ENCODE measurements around the gene SLC1A2.

SLC1A2 gene

DNA sequence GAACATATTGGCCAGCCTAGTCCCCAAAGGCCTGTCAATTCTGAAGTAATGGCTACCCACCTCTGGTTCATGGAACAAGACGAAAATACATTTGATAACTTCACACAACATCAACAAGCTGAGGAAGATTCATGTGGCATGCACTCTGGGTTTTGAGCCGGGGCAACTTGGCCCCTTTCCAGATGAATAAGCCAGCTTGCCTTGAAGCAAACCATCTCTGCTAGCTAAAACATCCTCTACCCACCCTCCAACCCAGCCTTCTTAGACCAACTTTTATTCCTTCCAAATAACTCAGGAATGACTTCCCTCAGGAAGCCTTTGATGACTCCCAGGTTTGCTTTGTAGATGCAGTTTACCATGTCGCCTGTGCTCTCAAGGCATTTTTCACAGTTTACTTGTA is 94.4 kb downstream of the SLC1A2 start:
- peak; percentile 31 for DNase-seq (ENCODE audit: low read depth)

DNA sequence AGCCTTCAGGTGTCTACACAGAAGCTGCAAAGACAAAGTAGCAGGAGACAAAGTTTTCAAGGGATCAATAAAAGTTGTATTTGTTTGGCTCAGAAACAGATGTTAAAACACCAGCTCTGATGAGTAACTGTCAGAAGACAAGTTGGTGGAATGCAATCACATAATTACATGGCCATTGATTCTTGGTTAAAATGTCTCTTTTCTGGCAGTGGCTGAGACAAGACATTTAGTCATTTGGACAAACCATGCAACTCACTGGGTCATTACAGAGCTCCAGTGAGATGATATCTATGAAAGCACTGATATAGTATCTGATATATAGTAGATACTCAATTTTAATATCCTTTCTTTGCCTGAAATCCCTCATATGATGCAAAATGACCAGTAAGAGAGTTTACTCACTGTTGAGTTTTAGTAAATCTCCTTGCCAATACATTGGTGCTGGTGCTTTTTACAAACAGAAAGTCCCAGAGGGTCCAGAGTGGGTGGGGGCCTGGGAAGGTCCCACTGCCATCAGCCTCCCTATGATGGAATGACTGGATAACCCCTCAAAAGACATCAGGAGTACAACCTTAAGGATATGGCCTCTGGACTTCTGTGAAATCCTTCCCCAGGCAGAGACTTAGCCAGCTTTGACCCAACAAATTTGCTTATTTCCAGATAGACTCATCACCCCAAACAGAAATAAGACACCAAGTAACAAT is 95.0 kb downstream of the SLC1A2 start:
- no peak for DNase-seq (ENCODE audit: low read depth)

DNA sequence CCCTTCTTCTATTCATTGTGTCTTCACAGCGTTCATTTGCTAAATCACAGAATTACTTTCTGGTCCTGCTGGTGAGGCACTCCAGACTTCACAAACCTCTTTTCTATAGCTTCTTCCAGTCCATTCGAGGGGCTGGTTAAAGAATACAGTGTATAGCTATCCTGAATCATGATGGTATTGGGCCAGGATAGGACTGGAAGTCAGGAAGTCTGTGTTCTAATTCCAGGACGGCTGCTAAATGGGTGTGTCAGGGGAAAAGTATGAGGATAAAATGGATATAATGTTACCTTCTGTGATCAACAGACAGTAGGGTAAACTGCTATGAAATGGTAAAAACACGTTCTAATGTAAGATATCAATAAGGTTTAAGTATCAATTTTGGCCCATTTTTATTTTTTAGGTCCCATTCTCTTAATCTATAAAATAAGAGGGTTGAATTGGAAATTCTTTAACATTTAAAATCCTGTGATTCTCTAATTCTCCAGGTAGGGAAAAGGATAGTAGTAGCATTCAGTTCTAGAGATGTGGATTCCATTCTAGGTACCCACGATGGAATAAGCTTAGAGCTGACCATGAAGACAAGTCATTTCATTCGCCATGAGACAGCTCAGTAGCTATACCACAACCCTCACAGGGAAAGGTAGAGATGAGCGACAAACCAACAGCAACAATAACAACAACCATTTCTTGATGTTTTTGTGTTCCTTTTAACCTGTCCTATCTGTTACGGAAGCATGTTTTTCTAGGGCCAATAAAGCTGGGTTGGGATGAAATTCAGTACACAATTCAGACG is 96.1 kb downstream of the SLC1A2 start:
- no peak for DNase-seq (ENCODE audit: low read depth)

DNA sequence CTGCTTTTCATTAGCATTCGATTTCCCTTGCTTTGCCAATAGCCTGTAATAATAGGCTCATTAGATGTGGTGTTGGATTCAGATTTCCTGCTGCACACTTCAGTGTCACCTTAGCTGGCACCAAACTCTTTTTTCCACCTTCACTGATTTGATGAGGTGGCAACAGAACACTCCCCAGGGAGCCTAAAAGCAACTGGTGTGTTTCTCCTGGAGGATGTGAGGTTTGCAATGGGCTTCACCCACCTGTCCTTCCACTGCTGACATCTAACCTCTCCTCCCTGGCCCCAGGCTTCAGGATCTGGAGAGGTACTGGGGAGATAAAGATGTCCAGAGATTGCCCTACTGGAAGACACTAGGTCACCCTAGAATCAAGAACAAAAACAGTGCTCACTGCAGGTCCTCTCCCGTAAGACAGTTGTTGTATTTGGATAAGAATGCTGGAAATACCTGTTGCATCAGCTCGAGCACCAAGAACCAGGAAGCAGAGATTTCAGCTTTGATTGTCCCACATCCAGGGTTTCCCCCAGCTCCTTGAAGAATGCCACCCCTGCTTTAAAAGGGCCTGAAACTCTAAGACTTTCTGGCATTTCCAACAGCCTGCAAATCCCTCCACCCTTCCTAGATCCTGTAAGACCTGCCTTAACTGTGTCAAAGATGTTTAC is 96.9 kb downstream of the SLC1A2 start:
- no peak for DNase-seq (ENCODE audit: low read depth)

DNA sequence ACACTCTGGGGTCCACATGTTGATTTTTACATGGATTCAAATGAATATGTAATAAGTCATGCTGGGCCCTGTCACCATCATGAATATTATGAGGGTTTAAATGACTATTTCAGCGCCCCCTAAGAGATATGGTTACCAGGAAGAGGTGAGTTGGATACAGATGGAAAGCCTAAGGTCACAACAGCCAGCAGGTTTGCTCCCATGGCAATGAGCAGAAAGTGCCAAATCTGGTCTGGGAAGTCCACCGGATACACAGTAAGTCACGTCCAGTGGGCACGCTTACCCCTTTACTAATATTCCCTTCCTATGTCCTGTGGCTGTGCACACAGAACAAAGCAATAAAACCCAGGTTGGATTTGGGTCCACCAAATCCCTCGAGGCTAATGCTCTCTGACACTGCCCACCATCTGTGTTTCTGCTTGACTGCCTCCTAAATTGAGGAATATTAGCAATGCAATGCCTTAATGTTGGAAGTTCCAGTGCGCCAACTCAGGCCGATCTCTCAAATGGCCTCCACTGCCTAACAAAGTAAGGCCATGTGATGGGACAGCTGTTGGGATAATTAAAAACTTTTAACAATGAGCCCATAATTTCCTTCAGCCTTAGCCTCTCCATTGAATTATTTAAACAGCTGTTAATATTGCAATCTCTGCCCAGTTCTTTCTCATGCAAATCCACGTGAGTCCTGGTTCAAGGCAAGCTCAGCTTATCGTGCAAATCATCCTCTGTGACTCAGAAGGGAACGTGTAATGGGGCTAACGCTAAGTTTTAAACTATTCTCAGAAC is 97.6 kb downstream of the SLC1A2 start:
- no peak for DNase-seq (ENCODE audit: low read depth)

DNA sequence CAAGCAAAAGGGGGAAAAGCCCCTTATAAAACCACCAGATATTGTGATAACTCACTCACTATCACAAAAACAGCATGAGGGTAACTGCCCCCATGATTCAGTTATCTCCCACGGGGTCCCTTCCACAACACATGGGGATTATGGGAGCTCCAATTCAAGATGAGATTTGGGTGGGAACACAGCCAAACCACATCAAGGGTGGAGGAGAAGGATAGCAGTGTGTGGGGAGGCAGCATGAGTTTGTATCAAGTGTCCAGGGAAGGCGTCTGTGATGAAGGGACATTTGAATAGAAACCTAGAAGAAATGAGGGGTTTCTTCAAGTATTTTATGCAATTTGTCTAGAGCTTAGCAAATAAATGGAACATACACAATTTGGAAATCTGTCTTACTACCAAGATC is 98.2 kb downstream of the SLC1A2 start:
- DNase-seq (ENCODE audit: low read depth): no peak

DNA sequence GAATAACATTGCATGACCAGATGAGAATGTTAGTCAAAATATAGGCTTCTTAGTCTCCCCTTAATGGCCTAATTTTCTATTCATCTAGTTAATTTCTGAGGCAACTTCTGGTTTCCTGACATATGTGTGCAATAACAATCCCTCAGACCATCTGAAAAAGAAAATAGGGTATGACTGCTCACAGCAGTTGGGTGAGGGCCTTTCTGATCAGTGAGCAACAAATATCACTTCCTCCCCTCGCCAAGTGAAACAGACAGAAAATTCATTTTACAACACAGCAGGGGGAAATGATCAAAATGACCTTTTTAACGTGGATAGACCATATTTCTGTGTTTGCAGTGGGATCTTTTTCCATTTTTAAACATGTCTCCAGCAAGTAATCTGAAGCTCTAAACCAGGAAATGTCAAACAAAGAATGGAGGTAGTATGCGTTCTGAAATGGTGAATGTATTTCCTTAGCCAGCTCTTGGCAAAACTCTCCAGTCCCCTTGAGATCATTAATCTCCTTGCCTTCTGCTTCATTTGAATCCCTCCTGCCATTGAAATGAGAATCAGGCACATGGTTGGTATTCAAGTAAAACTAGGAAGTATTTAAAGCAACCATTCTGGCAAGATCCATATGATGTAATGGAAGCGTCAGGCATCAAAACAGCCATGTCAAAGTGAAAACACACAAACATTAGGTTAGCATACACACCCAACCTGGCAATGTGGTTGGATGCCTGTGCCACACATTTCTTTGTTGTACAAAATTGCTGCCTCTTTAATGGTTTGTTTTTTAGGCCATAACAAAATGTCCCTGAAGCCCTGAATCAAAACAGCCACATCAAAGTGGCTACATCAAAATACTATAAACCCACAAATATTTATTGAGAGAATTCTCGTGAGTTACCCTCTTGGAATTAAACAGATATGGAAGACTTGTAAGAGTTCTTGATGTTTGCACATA is 100.1 kb downstream of the SLC1A2 start:
- no peak for DNase-seq (ENCODE audit: low read depth)

DNA sequence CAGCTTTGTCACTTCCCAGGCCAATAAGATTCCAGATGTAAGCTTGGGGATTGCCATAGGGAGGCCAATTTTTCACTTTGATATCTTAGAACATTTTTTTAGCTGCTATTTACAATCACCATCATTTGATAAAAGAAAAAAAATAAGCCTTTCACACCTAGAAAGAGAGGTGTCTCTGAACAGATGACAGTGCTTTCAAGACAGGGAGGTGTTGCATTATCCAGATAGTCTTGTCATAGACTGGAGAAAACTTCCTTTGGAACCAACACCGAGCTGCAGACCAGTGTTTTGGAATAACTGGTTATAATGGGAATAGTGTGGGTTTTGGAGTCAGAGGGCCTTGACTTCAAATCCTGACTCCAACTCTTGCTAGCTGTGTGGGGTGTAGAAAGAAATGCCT is 101.0 kb downstream of the SLC1A2 start:
- no peak for DNase-seq (ENCODE audit: low read depth)

DNA sequence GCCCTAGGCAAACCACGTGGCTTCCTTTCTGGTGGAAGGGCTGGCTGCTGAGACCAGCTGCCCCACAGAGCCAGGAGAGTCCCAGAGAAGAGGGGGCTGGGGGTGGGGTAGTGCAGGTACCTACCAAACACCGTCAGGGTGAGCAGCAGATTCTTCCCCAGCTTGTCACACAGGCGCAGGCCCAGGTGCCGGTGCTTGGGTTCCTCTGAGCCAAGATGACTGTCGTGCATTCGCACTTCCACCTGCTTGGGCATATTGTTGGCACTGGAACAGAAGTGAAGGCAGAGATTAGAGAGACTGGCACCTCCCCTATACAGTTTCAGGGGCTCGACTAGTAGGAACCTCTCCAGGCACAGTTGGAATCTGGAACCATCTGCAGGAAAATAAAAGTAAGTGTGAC is 102.1 kb downstream of the SLC1A2 start:
- DNase-seq (ENCODE audit: low read depth): no peak

DNA sequence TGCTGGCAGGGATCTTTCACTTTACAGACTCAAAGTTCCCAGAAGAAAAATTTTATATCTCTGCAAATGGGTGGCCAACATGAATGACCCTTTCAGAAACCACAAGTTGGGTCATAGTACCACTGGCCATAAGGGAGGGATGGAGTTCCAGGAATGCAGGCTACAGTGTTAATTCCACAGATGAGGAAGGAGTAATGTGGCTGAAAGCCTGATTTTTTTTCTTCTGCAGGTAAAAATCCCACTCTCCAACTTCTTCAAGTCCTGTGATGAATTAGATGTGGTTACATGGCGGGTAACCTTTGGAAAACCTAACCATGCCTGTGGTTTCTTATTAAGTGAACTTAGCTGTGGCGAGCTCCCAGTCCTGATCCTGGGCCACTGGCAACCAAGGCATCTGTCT is 103.2 kb downstream of the SLC1A2 start:
- DNase-seq (ENCODE audit: low read depth): peak; percentile 47

DNA sequence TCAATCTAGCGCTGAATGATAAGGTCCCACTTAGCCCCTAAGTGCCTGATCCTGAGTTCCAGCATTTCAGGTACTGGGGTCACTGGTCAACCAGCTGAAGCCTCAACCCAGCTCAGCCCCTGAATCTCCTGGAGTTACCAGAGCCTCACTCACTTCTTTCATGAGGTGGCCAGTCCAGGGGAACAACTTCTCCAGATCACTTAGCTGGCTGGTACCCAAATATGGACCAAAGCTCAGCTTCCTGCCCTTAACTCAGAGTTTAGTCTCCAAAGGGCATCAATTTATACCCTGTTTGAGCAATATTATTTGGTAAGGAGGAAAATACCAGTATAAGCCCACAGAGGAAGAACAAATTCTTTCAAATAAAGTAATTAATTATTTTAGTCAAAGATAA is 105.6 kb downstream of the SLC1A2 start:
- no peak for DNase-seq (ENCODE audit: low read depth)

DNA sequence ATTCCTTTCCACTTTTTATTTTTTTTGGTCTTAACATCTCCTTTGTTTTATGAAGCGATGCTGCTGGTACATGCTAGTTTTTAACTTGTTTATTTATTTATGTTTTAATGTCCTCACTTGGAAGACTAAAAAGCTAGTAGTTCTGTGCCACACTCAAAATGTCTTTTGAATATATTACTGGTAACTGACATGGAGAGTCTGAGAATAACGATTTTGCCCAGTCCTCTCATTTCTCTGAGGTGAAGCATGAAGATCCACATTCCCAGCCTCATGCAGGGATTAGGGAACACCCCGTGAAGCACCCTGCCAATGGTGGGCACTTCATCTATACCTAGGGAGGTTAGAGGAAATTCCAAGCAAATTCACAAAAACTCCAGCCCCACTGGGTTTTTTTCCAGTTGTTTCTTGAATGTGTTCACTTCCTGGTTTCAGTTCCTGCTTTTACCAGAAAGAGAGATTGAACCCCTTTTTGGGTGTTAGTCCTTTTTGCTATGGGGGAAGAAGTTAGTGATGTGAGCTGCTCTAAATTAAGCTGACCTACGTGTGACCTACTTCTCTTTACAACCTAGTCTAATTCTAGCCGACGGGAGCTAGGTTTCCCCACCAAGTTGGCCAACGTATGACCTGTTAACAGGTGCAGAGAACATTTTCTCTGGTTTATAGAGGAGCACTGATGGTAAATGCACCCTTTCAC is 106.1 kb downstream of the SLC1A2 start:
- no peak for DNase-seq (ENCODE audit: low read depth)

DNA sequence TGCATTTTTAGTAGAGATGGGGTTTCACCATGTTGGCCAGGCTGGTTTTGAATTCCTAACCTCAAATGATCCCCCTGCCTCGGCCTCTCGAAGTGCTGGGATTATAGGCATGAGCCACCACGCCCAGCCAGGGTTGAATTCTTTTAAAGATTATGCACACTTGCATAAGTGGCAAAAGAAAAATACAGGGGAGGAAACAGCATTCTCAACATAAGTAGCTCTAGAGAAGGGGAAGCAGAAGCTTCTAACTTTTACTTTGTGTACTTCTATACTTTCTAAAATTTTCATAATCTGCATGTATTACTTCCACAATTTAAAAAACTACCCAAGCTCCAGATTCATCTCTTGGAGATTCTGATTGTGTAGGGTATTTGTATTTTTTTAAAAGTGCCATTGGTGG is 108.0 kb downstream of the SLC1A2 start:
- DNase-seq (ENCODE audit: low read depth): no peak

DNA sequence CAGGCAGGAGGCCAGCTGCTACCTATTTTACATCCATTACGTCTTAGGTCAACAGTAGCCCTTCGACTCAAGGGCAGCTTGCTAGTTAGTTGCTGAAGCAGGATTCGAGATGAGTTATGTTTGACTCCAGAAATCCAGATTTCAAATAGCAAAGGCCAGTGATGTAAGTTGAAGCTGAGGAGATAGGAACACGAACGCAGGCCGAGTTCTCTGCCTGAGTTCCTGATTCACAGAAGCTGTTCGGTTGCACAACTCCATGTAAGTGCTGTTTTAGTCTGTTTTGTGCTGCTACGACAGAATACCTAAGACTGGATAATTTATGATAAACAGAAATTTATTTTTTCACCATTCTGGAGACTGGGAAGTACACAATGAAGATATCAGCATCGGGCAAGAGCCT is 111.2 kb downstream of the SLC1A2 start:
- DNase-seq (ENCODE audit: low read depth): peak; percentile 98

DNA sequence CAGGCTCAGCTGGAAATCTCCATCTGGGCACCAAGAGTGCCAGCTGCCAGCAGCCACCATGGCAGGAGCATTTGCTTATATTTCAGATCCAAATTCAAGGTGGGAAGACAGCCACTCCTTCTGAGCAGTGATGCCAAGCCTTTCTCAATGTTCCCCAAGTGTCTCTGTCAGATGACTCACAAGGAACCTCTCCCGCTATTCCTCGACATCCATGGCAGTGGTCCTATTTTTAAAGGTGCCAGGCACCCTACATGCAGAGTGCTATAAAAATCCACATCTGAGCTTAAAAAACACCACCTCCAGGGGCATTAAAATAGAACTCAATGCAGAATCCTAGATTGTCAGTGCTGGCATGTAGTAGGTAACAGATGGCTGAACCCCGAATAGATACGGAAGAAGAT is 112.1 kb downstream of the SLC1A2 start:
- no peak for DNase-seq (ENCODE audit: low read depth)

DNA sequence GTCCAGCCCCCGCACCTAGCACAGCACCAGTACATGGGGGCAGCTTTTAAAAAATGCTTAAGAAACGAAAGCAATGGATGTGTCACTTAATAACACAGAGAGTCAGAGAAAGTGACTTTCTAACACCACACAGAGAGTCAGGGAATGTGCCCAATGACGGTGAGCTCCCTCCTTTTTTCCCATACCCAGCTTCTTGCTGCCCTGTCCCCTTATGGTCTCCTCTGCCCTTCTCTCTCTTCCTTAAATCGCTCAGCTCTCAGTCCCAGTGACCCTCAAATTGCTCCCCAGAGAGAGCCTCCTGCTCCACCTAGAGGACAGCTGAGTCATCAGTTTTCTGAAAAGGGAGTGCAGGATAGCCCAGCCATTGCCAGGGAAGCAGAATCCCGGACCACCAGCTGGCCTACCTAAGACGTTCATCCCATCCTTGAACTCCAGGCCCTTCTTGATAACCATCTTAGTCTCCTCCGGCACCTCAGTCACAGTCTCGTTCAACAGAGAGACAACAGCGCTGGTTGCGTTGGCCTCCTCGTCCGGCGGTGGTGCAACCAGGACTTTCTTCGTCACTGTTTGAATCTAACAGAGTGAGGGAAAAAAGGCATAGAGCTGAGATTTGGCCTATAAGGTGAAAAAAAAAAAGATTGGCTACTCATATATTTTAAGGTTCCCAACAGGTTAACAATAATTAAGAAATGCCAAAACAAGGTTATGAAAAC is 113.5 kb downstream of the SLC1A2 start:
- DNase-seq (ENCODE audit: low read depth): peak; percentile 48

DNA sequence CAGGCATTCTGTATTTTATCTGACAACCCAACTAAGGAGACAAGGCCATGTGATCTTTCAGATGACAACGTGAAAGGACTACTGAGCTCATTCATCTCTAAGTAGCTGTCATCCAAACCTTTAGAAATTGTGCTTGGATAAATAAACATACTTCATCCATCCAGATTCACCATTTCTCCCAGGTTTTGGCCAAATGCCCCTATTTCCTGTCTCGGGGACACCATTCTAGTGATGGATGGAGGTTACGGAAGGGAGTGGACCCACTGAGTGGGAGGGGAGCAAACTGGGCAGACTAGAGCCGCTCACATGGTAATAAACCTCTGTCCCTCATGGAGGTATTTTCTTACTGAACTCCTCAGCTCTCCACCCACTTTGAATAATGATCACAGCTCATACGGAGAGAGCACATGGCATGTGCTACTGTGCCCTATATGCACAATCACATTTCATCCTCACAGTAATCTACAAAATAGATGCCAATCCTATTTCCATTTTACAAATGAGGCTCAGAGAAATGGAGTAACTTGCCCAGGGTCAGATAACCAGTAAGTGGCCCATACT is 114.4 kb downstream of the SLC1A2 start:
- no peak for DNase-seq (ENCODE audit: low read depth)

DNA sequence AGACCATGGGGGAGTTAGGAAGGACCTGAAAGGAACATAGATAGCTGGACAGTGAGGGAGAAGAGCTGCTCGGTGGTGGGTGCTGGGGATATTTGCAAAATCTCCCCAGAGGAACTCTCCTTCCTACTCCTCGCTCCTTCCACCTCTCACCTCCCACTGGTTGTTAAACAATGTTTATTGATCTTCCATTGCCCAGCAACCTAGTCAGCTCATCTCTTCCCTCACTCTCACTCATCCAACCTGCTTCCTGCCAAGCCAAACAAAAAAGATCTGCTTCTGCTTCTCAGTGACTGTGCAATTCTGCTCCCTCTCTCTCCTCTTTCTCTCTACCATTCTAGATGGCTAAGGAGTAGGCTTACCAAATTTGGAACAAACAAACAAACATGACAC is 115.0 kb downstream of the SLC1A2 start:
- peak; percentile 23 for DNase-seq (ENCODE audit: low read depth)

DNA sequence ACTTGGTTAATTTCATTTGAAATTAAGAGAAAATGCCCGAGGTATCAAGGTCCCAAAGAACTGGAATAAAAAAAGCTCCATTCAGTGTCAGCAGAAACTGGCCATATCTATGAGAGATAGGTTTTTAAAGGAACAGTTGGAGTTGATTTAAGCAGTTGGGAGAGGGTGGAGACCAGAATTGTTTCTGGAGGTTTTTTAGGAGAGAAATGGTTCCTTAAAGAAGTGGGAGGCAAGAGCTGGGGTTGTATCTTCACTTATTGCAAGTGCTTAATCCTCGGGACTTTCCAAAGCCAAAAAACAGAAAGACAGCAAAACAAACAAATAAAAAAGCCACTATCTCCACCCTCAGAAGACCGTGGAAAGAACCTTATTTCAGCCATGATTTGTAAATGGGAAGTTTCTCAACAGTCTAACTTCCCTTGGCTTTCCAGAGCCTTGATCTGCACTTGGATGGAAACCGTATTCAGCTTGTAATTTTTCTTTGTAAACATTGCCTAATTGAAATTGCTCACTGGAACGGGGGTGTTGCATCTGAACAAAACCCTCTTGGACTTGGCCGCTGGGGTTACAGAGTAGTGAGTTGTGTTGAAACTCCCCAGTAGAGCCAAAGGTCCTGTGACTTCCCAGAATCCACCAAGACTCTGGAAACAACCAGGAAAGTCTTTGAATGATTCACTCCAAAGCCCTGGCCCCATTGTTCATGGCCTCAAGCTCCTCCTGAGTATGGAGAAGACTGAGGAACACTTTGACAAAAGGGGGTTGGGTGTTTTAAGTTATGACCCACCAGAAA is 115.6 kb downstream of the SLC1A2 start:
- peak; percentile 98 for DNase-seq (ENCODE audit: low read depth)

Measured in amniotic epithelial cell (primary cell).